Measurements from ENCODE around the gene TP53BP1. TPM values are rescaled to one million over a fixed set of nuclear protein-coding genes. Genes with fewer than 3 reads are reported as not detected.
"Not testable (repeated sequence)": the region's sequence is repeated elsewhere in the genome, so short reads cannot be mapped to it uniquely, and the experiment has no call there.

The TP53BP1 gene
- total and polyA plus RNA-seq, 9 donors, result 33.9 to 49.9 (median 46.1) TPM

DNA sequence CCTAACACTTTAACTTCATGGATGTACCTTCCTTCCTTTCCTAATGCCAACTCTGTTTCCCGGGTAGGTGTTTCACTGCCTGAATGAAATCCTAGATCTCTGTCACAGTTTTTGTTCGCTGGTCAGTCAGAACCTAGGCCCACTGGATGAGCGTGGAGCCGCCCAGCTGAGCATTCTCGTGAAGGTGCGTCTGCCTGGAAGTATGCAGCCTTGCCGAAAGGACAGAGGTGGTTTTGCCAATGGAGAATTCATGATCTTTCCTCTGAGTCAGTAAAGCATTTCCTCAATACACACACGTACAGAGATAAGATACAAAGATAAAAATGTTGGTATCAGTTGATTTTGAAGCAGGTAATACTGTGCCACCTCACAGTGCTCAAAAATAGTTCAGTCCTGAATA lies 89.3 kb downstream of the TP53BP1 start:
- Histone ChIP-seq H3K4me3 (ENCODE audit: low read length) (no peak overlapping the region), H3K9me3 (replicated peaks; ENCODE audit: control insufficient read depth, low read depth, low read length) (no peaks in the 10 kb centered on the region), H3K36me3 (ENCODE audit: control insufficient read depth, insufficient read depth, low read length) (peaks cover 63% of the 10 kb centered on the region), H3K27me3 (ENCODE audit: control insufficient read depth, insufficient read depth, low read length) (no peaks in the 10 kb centered on the region), H3K4me1 (ENCODE audit: control insufficient read depth, insufficient read depth, low read length) (no peaks in the 10 kb centered on the region), H3K27ac (ENCODE audit: low read length) (no peak overlapping the region)
- no peak for DNase-seq
- WGBS (ENCODE audit: insufficient coverage), result 87% methylated on average over 4 of the region's 8 CpGs

DNA sequence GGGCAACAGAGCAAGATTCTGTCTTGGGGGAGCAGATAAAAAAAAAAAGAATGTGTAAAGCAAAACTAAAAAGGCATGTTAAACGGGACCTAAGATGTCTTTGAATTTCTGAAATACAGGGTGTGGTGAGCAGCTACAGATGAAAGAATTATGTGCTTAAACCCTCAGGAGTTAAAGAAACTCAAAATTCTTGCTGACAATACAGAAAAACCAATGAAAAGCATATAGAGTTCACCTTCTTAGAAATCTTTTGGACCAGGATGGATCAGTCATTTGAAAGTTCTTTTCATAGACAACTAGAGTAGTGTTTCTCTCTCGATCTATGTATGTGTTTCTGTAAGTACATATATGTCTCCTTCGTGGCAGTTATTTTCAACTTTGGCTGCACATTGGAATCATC lies 90.7 kb downstream of the TP53BP1 start:
- H3K9me3 ChIP-seq (replicated peaks; ENCODE audit: control insufficient read depth, low read depth, low read length), result no peaks in the 10 kb centered on the region
- H3K36me3 ChIP-seq (ENCODE audit: control insufficient read depth, insufficient read depth, low read length), result peaks cover 56% of the 10 kb centered on the region
- no peak overlapping the region for H3K27ac ChIP-seq (ENCODE audit: low read length)
- no peaks in the 10 kb centered on the region for H3K4me1 ChIP-seq (ENCODE audit: control insufficient read depth, insufficient read depth, low read length)
- WGBS (ENCODE audit: insufficient coverage), result no CpG with 5 or more reads among the region's 3 CpGs
- H3K4me3 ChIP-seq (ENCODE audit: low read length), result no peak overlapping the region
- no peaks in the 10 kb centered on the region for H3K27me3 ChIP-seq (ENCODE audit: control insufficient read depth, insufficient read depth, low read length)
- no peak for DNase-seq

DNA sequence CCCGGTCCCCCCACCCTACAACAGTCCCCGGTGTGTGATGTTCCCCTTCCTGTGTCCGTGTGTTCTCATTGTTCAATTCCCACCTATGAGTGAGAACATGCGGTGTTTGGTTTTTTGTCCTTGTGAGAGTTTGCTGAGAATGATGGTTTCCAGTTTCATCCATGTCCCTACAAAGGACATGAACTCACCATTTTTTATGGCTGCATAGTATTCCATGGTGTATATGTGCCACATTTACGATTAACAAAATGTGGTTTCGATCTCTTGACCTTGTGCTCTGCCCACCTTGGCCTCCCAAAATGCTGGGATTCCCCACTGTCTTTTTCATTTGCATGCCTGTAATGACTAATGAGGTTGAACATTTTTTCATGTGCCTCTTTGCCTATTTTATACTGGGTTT lies 99.4 kb downstream of the TP53BP1 start:
- H3K4me1 ChIP-seq (ENCODE audit: control insufficient read depth, insufficient read depth, low read length); H3K27ac ChIP-seq (ENCODE audit: low read length); DNase-seq; H3K27me3 ChIP-seq (ENCODE audit: control insufficient read depth, insufficient read depth, low read length); H3K9me3 ChIP-seq (replicated peaks; ENCODE audit: control insufficient read depth, low read depth, low read length); H3K4me3 ChIP-seq (ENCODE audit: low read length): not testable (repeated sequence)
- WGBS (ENCODE audit: insufficient coverage), result 100% methylated on average over 1 of the region's 6 CpGs
- peaks cover 25% of the 10 kb centered on the region for H3K36me3 ChIP-seq (ENCODE audit: control insufficient read depth, insufficient read depth, low read length)

DNA sequence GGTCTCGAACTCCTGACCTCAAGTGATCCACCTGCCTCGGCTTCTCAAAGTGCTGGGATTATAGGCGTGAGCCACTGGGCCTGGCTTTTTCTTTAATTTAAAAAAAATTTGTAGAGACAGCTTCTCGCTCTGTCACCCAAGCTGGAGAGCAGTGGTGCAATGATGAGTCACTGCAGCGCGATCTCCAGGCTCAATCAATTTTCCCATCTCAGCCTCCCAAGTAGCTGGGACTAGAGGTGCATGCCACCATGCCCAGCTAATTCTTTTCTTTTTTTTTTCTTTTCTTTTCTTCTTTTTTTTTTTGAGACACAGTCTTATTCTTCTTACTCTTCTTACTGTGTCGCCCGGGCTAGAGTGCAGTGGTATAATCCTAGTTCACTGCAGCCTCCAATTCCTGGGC lies 102.2 kb downstream of the TP53BP1 start:
- Histone ChIP-seq H3K9me3 (replicated peaks; ENCODE audit: control insufficient read depth, low read depth, low read length) (no peaks in the 10 kb centered on the region), H3K27me3 (ENCODE audit: control insufficient read depth, insufficient read depth, low read length) (no peaks in the 10 kb centered on the region), H3K4me3 (ENCODE audit: low read length) (no peak overlapping the region), H3K4me1 (ENCODE audit: control insufficient read depth, insufficient read depth, low read length) (no peaks in the 10 kb centered on the region), H3K36me3 (ENCODE audit: control insufficient read depth, insufficient read depth, low read length) (peaks cover 19% of the 10 kb centered on the region), H3K27ac (ENCODE audit: low read length) (no peak overlapping the region)
- no peak for DNase-seq
- WGBS (ENCODE audit: insufficient coverage), result 98% methylated on average over 6 of the region's 8 CpGs

DNA sequence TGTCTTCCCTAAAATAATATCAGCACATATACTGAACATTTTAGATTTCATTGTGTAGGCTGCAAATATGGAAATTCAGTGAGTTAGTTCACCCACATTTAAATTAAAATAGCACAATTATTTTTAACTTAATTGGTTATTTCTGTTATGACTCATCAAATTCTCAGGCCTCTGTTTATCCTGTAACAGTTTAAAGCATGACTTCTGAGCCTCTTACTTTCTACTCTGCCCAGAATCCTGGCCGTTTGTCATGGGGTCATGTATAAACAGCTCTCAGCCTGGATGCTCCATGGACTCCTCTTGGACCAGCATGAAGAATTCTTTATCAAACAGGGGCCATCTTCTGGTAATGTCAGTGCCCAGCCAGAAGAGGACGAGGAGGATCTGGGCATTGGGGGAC lies 109.9 kb downstream of the TP53BP1 start:
- no peak overlapping the region for H3K4me3 ChIP-seq (ENCODE audit: low read length)
- H3K9me3 ChIP-seq (replicated peaks; ENCODE audit: control insufficient read depth, low read depth, low read length), result no peaks in the 10 kb centered on the region
- DNase-seq, result no peak
- no peak overlapping the region for H3K27ac ChIP-seq (ENCODE audit: low read length)
- H3K27me3 ChIP-seq (ENCODE audit: control insufficient read depth, insufficient read depth, low read length), result no peaks in the 10 kb centered on the region
- H3K36me3 ChIP-seq (ENCODE audit: control insufficient read depth, insufficient read depth, low read length), result peaks cover 45% of the 10 kb centered on the region
- WGBS (ENCODE audit: insufficient coverage), result 67% methylated on average over 1 of the region's 2 CpGs
- no peaks in the 10 kb centered on the region for H3K4me1 ChIP-seq (ENCODE audit: control insufficient read depth, insufficient read depth, low read length)

DNA sequence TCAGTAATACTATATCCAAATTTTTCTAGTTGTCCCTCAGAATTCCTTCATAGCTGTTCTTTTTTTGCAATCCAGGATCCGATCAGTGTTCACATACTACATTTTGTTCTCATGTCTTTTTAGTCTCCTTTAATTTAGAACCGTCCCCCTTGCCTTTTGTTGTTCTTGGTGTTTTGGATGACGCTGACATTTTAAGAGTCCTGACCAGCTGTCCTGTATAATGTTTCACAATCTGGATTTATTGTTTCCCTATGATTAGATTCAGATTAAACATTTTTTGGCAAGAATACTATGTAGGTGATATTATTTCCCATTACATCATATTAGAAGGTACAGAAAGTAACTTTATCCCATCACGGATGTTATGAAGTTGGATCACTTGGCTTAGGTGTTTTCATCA lies 110.6 kb downstream of the TP53BP1 start:
- H3K9me3 ChIP-seq (replicated peaks; ENCODE audit: control insufficient read depth, low read depth, low read length), result no peaks in the 10 kb centered on the region
- no peak overlapping the region for H3K27ac ChIP-seq (ENCODE audit: low read length)
- H3K4me3 ChIP-seq (ENCODE audit: low read length), result no peak overlapping the region
- H3K27me3 ChIP-seq (ENCODE audit: control insufficient read depth, insufficient read depth, low read length), result no peaks in the 10 kb centered on the region
- H3K4me1 ChIP-seq (ENCODE audit: control insufficient read depth, insufficient read depth, low read length), result no peaks in the 10 kb centered on the region
- peaks cover 41% of the 10 kb centered on the region for H3K36me3 ChIP-seq (ENCODE audit: control insufficient read depth, insufficient read depth, low read length)
- no CpG with 5 or more reads among the region's 4 CpGs for WGBS (ENCODE audit: insufficient coverage)
- no peak for DNase-seq

DNA sequence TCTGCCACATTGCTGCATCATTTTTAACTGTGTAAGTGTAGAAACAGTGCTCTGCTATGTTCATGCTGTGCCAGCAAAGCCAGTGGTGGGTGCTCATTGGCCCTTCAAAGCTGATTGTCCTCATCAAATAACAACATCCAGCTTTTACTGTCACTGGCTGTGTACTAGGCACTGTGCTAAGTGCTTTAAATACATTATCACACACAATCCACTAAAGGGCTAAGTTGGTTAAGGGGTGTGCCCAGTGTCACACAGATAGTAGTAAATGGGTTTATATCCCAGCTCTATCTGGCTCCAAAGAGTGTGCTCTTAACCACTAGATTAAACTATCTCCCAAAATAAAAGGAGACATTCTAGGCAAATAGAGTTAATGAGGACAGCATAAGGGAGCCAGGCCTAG lies 114.4 kb downstream of the TP53BP1 start:
- no peak overlapping the region for H3K4me3 ChIP-seq (ENCODE audit: low read length)
- H3K27ac ChIP-seq (ENCODE audit: low read length), result no peak overlapping the region
- no peaks in the 10 kb centered on the region for H3K9me3 ChIP-seq (replicated peaks; ENCODE audit: control insufficient read depth, low read depth, low read length)
- H3K36me3 ChIP-seq (ENCODE audit: control insufficient read depth, insufficient read depth, low read length), result peaks cover 23% of the 10 kb centered on the region
- no peaks in the 10 kb centered on the region for H3K27me3 ChIP-seq (ENCODE audit: control insufficient read depth, insufficient read depth, low read length)
- DNase-seq, result no peak
- no peaks in the 10 kb centered on the region for H3K4me1 ChIP-seq (ENCODE audit: control insufficient read depth, insufficient read depth, low read length)

DNA sequence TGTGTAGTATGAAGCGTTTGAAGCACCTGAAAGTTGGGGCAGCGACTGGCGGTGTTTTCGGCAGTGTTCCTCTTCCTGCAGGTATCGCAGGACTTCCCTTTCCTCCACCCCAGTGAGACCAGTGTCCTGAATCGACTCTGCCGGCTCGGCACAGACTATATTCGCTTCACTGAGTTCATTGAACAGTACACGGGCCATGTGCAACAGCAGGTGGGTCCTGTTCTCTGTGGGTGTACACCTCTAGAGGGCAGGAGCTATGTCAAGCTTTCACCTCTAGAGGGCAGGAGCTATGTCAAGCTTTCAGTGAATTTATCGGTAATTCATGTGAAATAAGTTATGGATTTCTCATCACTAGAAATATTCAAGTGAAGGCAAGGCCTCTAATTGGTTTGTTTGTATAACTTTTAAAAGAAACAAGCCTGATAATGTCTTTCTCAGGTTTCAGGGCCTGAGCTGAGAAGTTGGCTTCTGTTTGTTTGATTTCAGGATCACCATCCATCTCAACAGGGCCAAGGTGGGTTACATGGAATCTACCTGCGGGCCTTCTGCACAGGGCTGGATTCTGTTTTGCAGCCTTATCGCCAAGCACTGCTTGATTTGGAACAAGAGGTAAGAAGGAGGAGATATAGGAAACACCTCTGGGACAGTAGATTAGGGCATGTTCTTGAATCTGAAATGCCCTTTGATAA lies 116.8 kb downstream of the TP53BP1 start:
- Histone ChIP-seq H3K27ac (ENCODE audit: low read length) (no peak overlapping the region), H3K4me1 (ENCODE audit: control insufficient read depth, insufficient read depth, low read length) (peaks cover 4% of the 10 kb centered on the region), H3K9me3 (replicated peaks; ENCODE audit: control insufficient read depth, low read depth, low read length) (no peaks in the 10 kb centered on the region), H3K36me3 (ENCODE audit: control insufficient read depth, insufficient read depth, low read length) (peaks cover 11% of the 10 kb centered on the region), H3K4me3 (ENCODE audit: low read length) (no peak overlapping the region), H3K27me3 (ENCODE audit: control insufficient read depth, insufficient read depth, low read length) (no peaks in the 10 kb centered on the region)
- DNase-seq, result peak; percentile 9
- WGBS (ENCODE audit: insufficient coverage), result 75% methylated on average over 11 of the region's 13 CpGs

DNA sequence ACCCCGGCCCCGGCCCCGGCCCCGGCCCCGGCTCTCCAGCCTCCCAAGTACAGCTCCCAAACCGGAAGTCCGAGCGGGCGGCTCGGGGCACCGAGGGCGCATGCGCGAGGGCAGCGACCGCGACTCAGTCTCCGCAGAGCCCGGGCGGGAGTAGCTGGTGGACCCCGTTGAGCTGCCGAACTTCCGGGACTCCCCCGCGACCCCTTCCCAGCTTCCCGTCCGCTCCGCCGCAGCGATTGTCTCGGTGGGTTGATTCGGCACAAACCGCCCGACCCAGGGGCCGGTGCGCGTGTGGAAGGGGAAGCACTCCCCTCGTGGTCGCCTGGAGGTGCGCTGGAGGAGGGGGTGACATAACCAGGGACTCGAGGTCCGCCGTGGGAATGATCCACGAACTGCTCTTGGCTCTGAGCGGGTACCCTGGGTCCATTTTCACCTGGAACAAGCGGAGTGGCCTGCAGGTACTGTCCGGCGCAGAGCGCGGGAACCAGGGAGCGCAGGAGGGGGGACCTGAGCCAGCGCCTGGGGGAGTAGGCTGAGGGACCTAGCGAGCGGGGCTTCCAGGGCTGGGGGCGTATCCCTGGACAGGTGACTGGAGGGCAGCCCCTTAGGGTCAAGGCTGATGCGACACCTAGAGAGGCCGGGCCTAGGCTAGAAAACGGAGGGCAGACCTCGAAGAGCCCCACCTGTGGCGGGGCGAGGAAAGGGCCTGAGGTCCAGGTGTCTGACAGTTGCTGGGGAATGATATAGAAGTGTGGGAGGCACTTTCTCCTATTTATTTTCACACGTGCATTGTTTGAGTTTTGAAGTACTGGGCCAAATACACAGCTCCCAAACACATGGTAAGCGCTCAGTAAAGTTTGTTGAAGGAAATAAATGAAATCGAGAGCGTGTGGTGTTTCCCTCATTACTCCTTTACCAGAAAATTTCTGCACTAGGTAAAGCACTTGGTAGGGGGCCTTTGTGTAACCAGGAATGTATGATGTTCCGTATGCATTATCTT lies 121.7 kb downstream of the TP53BP1 start, which contains the start of the genes TUBGCP4 and ZSCAN29:
Gene TUBGCP4, plus strand, starts transcription at position 127 of the 1,000 bp plus-strand sequence. Its CDS starts 254 bp downstream, at position 381.
Gene ZSCAN29, minus strand, starts transcription at position 69 of the 1,000 bp plus-strand sequence. CDS start 1,130 bp downstream, outside the sequence.
- H3K9me3 ChIP-seq (replicated peaks; ENCODE audit: control insufficient read depth, low read depth, low read length), result peaks cover 2% of the 10 kb centered on the region
- peak; percentile 90 for DNase-seq
- H3K4me3 ChIP-seq (ENCODE audit: low read length), result peak within 1 kb of the TSS; percentile 91
- H3K27ac ChIP-seq (ENCODE audit: low read length), result peak within 1 kb of the TSS; percentile 66
- H3K36me3 ChIP-seq (ENCODE audit: control insufficient read depth, insufficient read depth, low read length), result peaks cover 17% of the 10 kb centered on the region
- WGBS (ENCODE audit: insufficient coverage), result 0% methylated on average over 51 of the region's 66 CpGs
- H3K4me1 ChIP-seq (ENCODE audit: control insufficient read depth, insufficient read depth, low read length), result peaks cover 20% of the 10 kb centered on the region
- H3K27me3 ChIP-seq (ENCODE audit: control insufficient read depth, insufficient read depth, low read length), result no peaks in the 10 kb centered on the region

DNA sequence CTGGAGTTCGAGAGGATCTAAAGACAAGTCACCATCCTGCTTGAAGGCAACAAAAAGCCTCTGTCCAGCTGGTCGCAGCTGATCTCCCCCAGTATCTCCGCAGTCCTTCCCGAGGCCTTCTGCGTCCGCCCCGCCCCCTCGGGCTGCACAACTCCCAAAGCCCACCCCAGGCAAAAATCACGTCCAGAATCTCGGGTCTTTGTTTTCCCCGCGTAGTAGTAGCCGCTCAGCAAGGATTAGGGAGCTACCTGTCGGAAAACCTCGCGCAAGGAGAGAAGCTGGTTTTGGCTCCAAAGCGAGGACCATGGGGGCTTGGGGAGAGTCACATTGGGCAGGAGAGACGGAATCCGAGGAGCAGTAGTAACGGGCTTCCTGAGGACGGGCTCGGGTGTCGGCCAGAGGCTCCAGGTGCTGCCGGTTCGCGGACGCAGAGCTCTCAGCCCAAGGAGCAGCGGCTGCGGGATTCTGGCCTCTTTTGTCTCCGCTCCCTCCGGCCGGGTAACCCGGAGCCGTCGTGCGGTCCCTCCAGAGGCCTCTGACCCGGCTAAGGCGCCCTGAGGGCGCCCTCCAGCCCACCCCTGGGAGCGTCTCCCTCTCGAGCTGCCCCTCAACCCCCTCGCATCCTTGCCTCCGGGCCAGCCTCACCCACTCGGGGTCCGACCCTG lies 122.5 kb downstream of the TP53BP1 start:
- peak; percentile 54 for DNase-seq
- H3K27ac ChIP-seq (ENCODE audit: low read length), result peak overlapping the region; percentile 66
- whole genome bisulfite sequencing (ENCODE audit: insufficient coverage), result under 1% methylated on average over 40 of the region's 45 CpGs
- H3K9me3 ChIP-seq (replicated peaks; ENCODE audit: control insufficient read depth, low read depth, low read length), result peaks cover 2% of the 10 kb centered on the region
- H3K4me1 ChIP-seq (ENCODE audit: control insufficient read depth, insufficient read depth, low read length), result peaks cover 20% of the 10 kb centered on the region
- no peaks in the 10 kb centered on the region for H3K27me3 ChIP-seq (ENCODE audit: control insufficient read depth, insufficient read depth, low read length)
- H3K4me3 ChIP-seq (ENCODE audit: low read length), result peak overlapping the region; percentile 91
- H3K36me3 ChIP-seq (ENCODE audit: control insufficient read depth, insufficient read depth, low read length), result peaks cover 22% of the 10 kb centered on the region
